Large intestine (tissue), 3 donors: ENCODE results near the gene FDPS. TPM values are rescaled to one million over a fixed set of nuclear protein-coding genes. Genes with fewer than 3 reads are reported as not detected.

Experiments used
- DNase-seq, 2 donors: peaks; one replicate each; pipeline versions ENCODE4 v3.0.0 to v3.0.0-alpha.2; 2013
- H3K27ac ChIP-seq: one replicate; pipeline ENCODE4 v1.5.1; 2013; ENCODE audit warnings: low read length
- H3K27me3 ChIP-seq: 2 replicates; pipeline ENCODE4 v1.6.1; 2013; ENCODE audit warnings: low read length; ENCODE audit not compliant: control insufficient read depth, insufficient read depth
- H3K36me3 ChIP-seq: 2 replicates; pipeline ENCODE4 v1.6.1; 2013; ENCODE audit warnings: low read length; ENCODE audit not compliant: control insufficient read depth, insufficient read depth
- H3K4me1 ChIP-seq: one replicate; pipeline ENCODE4 v1.6.1; 2013; ENCODE audit warnings: low read length; ENCODE audit not compliant: control insufficient read depth, insufficient read depth
- H3K4me3 ChIP-seq: one replicate; pipeline ENCODE4 v1.5.1; 2013; ENCODE audit warnings: low read length
- H3K9me3 ChIP-seq: one replicate; pipeline ENCODE4 v1.6.1; 2013; ENCODE audit warnings: mild to moderate bottlenecking, low read depth, low read length, moderate library complexity; ENCODE audit not compliant: control insufficient read depth
- WGBS: methylation state at CpG from one replicate; pipeline ENCODE4 v1.1.5; 2013; ENCODE audit warnings: low lambda C conversion rate; ENCODE audit not compliant: insufficient coverage; 5-methylcytosine and 5-hydroxymethylcytosine counted together
- polyA plus RNA-seq: library from polyadenylated mRNA; unstranded; fragments of 120-200 nt; gene quantifications from one replicate; pipeline ENCODE4 v1.2.1, GENCODE V29; 2013

The FDPS gene
- polyA plus RNA-seq, 1 donor, result 170 TPM

DNA sequence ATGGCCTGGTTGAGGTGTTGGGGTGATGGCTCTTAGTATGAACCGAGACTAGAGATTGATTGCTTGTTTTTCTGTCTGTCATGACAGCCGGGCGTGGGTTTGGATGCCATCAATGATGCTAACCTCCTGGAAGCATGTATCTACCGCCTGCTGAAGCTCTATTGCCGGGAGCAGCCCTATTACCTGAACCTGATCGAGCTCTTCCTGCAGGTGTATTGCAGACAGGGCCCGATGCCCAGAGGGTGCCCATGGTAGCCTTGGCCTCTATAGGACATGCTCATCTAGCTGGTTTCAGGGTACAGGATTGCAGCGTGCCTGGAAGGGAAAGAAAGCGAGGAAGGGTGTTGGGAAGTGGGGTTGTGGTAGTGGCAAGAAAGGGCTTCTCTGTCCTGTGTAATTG is 9.4 kb downstream of the FDPS start:
- Histone ChIP-seq H3K9me3 (no peaks in the 10 kb centered on the region), H3K27me3 (no peaks in the 10 kb centered on the region), H3K36me3 (peaks cover 30% of the 10 kb centered on the region), H3K4me1 (peaks cover 52% of the 10 kb centered on the region), H3K27ac (peak overlapping the region; percentile 62), H3K4me3 (no peak overlapping the region)
- DNase-seq, result no peak
- WGBS, result 100% methylated on average over 1 of the region's 9 CpGs

DNA sequence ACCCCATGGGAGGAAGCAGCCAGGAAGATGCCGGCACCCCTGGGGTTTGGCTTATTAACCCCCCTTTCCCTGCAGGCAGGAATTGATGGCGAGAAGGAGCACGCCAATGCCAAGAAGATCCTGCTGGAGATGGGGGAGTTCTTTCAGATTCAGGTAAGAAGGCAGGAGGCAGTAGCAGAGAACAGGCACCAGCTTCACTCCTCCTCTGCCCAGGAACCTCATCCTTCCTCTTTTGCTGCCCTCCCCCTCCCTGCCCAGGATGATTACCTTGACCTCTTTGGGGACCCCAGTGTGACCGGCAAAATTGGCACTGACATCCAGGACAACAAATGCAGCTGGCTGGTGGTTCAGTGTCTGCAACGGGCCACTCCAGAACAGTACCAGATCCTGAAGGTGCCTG is 10.9 kb downstream of the FDPS start:
- no peak for DNase-seq
- H3K27ac ChIP-seq, result no peak overlapping the region
- H3K9me3 ChIP-seq, result no peaks in the 10 kb centered on the region
- H3K4me1 ChIP-seq, result peaks cover 52% of the 10 kb centered on the region
- H3K36me3 ChIP-seq, result peaks cover 26% of the 10 kb centered on the region
- H3K4me3 ChIP-seq, result no peak overlapping the region
- no peaks in the 10 kb centered on the region for H3K27me3 ChIP-seq
- WGBS, result no CpG with 5 or more reads among the region's 5 CpGs

DNA sequence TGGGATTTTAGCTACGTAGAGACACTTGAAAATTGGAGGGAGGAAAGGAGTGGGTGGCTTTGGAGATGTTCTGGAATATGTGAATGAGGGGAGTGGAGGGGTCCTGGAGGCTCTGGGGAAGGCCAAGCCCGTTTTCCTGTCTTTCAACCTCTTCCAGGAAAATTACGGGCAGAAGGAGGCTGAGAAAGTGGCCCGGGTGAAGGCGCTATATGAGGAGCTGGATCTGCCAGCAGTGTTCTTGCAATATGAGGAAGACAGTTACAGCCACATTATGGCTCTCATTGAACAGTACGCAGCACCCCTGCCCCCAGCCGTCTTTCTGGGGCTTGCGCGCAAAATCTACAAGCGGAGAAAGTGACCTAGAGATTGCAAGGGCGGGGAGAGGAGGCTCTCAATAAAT is 11.6 kb downstream of the FDPS start:
- H3K36me3 ChIP-seq, result peaks cover 20% of the 10 kb centered on the region
- no peaks in the 10 kb centered on the region for H3K27me3 ChIP-seq
- WGBS, result 100% methylated on average over 1 of the region's 11 CpGs
- no peaks in the 10 kb centered on the region for H3K9me3 ChIP-seq
- peak overlapping the region; percentile 56 for H3K4me3 ChIP-seq
- H3K4me1 ChIP-seq, result peaks cover 52% of the 10 kb centered on the region
- DNase-seq, result no peak
- H3K27ac ChIP-seq, result peak overlapping the region; percentile 42

DNA sequence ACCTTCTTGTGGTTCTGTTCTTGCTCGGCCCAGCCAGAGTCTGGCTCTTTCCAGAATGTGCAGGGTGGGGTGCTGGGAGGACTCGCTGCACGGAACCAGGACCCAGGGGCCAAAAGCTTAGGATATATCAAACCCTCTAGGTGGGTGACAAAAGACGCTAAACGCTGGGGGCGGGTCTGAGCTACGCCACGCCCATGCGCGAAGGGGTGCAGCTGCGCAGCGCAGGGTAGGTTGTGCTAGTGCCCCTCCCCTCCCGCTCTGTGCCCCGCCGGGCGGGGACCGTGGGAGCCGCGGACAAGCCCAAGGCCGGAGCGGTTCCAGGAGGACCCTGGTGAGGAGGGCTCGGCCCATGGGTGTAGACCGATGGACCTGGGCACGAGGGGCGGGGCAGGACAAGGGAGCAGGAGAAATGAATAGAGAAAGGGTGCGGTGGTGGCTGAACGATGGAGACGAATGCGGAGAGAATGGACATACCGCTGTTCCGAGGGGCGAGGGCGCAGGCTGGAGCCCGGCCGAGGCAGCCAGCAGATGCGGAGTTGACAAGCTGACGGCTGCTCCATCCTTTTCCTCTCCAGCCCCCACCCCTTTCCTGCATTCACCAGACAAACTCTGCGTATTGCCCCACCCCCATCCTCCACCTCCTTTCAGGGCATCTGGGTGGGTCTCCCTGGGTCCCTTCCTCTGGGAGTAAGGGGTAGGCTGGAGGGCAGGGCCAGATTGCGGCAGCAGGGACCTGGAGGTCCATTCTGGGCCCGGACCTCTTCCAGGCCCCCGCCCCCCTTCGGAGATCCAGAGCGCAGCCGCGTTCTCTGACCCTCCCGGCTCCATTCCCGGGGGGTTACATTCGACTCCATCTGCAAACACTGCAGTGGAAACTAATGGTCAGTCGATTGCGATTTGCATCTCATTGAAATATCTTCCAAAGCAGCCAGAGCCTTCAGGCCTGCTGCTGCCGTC is 12.3 kb downstream of the FDPS start, which contains the start of gene RUSC1:
RUSC1 (plus strand) TSS at position 234 of the 957 bp plus-strand sequence. CDS start 880 bp downstream, outside the sequence.
- H3K4me1 ChIP-seq, result peaks cover 57% of the 10 kb centered on the region
- peak within 1 kb of the TSS; percentile 42 for H3K27ac ChIP-seq
- peaks cover 23% of the 10 kb centered on the region for H3K36me3 ChIP-seq
- no peaks in the 10 kb centered on the region for H3K9me3 ChIP-seq
- H3K27me3 ChIP-seq, result no peaks in the 10 kb centered on the region
- H3K4me3 ChIP-seq, result peak within 1 kb of the TSS; percentile 56
- 27% methylated on average over 3 of the region's 51 CpGs for WGBS
- DNase-seq, result peak; percentile 70 to 83

DNA sequence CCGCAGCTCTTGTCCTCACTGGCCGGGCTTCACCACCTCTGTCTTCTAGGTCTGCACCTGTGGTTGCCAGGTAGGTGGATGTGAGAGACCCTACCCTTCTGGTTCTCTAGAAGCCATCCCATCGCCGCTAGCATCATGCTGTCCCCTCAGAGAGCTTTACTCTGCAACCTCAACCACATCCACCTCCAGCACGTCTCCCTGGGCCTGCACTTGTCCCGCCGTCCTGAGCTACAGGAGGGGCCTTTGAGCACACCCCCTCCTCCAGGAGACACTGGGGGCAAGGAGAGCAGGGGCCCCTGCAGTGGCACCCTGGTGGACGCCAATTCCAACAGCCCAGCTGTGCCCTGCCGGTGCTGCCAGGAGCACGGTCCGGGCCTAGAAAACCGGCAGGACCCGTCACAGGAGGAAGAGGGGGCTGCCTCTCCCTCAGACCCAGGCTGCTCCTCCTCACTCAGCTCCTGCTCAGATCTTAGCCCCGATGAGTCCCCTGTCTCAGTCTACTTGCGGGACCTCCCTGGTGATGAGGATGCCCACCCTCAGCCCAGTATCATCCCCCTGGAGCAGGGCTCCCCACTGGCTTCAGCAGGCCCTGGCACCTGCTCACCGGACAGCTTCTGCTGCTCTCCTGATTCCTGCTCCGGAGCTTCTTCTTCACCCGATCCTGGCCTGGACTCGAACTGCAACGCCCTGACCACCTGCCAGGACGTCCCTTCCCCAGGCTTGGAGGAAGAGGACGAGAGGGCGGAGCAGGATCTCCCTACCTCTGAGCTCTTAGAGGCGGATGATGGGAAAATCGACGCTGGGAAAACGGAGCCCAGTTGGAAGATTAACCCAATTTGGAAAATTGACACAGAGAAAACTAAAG is 13.2 kb downstream of the FDPS start:
- H3K27ac ChIP-seq, result peak overlapping the region; percentile 99
- peaks cover 56% of the 10 kb centered on the region for H3K4me1 ChIP-seq
- DNase-seq, result no peak
- no peaks in the 10 kb centered on the region for H3K9me3 ChIP-seq
- peak overlapping the region; percentile 92 for H3K4me3 ChIP-seq
- H3K36me3 ChIP-seq, result peaks cover 30% of the 10 kb centered on the region
- H3K27me3 ChIP-seq, result no peaks in the 10 kb centered on the region
- WGBS, result no CpG with 5 or more reads among the region's 27 CpGs

DNA sequence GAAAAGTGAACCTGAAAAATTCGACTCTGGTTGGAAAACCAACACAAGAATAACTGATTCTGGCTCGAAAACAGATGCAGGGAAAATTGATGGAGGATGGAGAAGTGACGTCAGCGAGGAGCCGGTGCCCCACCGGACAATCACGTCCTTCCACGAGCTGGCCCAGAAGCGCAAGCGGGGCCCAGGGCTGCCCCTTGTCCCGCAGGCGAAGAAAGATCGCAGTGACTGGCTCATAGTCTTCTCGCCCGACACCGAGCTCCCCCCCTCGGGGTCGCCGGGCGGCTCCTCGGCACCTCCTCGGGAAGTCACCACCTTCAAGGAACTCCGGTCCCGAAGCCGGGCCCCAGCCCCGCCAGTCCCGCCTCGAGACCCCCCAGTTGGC is 13.9 kb downstream of the FDPS start:
- H3K36me3 ChIP-seq, result peaks cover 34% of the 10 kb centered on the region
- H3K27me3 ChIP-seq, result no peaks in the 10 kb centered on the region
- no peaks in the 10 kb centered on the region for H3K9me3 ChIP-seq
- peaks cover 50% of the 10 kb centered on the region for H3K4me1 ChIP-seq
- H3K27ac ChIP-seq, result peak overlapping the region; percentile 99
- no CpG with 5 or more reads among the region's 28 CpGs for WGBS
- H3K4me3 ChIP-seq, result peak overlapping the region; percentile 92
- DNase-seq, result peak in 1 of 2 donors; percentile 59

DNA sequence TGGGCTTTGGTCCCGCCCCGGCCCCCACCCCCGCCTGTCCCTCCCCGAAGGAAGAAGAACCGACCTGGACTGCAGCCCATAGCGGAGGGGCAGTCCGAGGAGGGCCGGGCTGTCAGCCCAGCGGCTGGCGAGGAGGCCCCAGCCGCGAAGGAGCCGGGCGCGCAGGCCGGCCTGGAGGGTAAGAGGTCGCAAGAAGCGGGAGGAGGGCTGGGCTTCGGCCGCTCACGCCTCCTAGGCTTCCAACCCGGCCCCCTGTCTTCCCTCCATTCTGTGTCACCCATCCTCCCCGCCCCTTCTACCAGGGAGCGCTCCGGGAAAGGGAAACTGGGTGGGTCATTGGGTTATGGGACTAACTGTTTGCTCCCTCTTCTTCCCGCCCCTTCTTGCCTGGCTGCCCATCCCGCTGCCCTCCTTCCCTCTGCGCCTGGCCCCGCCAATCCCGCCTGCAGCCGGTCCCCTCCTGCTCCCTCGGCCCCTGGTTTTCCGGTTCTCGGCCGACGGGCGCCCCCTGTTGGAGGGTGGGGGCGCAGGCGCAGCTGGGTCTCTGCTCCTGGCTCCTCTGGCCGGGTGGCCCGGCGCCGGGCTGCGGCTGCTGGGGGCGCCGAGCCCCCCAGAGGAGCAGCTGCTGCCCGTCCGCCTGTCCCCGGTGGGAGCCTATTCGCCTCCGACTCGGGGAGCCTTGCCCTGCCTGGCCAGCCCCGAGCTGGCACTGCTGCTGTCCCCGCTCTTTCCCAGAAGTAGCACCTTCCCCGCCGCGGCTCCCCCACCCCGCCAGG is 14.5 kb downstream of the FDPS start:
- Histone ChIP-seq H3K27ac (peak overlapping the region; percentile 99), H3K36me3 (peaks cover 37% of the 10 kb centered on the region), H3K4me1 (peaks cover 44% of the 10 kb centered on the region), H3K4me3 (peak overlapping the region; percentile 92), H3K9me3 (no peaks in the 10 kb centered on the region), H3K27me3 (no peaks in the 10 kb centered on the region)
- WGBS, result no CpG with 5 or more reads among the region's 58 CpGs
- peak; percentile 89 to 93 for DNase-seq

DNA sequence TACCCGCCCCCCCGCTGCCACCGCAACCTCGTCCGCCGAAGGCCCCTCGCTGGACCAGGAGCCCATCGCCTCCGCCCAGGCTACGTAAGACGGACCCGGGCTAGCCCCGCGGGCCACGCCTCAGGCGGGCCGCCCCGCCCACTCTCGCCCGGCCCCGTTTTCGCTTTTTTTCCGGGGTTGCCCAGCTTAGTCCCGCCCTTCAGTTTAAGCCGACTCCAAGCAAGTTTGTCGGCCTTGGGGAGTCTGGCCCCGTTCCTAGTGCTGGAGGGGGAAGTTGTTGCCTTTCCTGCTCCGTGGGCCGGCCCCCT is 15.0 kb downstream of the FDPS start:
- whole genome bisulfite sequencing, result no CpG with 5 or more reads among the region's 29 CpGs
- Histone ChIP-seq H3K4me3 (peak overlapping the region; percentile 92), H3K9me3 (no peaks in the 10 kb centered on the region), H3K36me3 (peaks cover 32% of the 10 kb centered on the region), H3K27ac (peak overlapping the region; percentile 99), H3K4me1 (peaks cover 42% of the 10 kb centered on the region), H3K27me3 (no peaks in the 10 kb centered on the region)
- peak; percentile 90 to 96 for DNase-seq

DNA sequence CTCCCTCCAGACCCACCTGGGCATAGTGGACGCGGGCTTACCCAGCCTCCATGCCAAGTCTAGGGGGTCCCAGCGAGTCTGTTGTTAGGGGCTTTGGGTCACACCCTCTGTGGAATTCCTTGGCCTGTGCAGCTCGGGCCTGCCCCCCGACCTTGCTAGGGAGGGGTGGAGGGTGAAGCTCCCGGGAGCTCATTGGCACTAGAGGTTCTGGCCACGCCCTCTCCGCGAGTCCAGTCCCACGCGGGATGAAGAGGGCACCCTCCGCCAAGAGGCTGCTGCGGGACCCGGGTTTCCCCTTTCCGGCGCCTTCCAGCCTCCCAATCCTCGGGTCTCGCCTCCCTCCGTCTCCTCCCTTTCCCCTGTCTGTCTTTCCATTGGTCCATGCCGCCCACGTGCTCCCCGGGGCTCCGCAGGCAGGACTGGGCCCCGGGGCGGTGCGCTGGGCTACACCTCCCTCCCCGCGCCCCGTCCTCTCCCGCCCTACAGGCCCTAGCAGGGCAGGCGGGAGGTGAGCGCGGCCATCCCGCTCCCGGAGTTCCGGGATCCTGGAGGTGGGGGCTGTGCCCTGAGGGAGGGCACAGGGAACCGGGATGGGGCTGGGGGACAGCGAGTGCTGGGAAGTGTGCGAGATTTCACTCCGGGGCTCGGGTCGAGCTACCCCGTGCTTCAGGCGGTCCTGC is 15.5 kb downstream of the FDPS start:
- WGBS, result no CpG with 5 or more reads among the region's 44 CpGs
- H3K4me1 ChIP-seq, result peaks cover 42% of the 10 kb centered on the region

More for the DNA sequence above, 15.5 kb downstream of the FDPS start:
- no peaks in the 10 kb centered on the region for H3K9me3 ChIP-seq
- H3K27me3 ChIP-seq, result no peaks in the 10 kb centered on the region
- H3K27ac ChIP-seq, result peak overlapping the region; percentile 99
- peak overlapping the region; percentile 92 for H3K4me3 ChIP-seq
- peak; percentile 95 to 98 for DNase-seq
- H3K36me3 ChIP-seq, result peaks cover 30% of the 10 kb centered on the region
